Measurements from ENCODE around the gene SMARCD2.

DNA sequence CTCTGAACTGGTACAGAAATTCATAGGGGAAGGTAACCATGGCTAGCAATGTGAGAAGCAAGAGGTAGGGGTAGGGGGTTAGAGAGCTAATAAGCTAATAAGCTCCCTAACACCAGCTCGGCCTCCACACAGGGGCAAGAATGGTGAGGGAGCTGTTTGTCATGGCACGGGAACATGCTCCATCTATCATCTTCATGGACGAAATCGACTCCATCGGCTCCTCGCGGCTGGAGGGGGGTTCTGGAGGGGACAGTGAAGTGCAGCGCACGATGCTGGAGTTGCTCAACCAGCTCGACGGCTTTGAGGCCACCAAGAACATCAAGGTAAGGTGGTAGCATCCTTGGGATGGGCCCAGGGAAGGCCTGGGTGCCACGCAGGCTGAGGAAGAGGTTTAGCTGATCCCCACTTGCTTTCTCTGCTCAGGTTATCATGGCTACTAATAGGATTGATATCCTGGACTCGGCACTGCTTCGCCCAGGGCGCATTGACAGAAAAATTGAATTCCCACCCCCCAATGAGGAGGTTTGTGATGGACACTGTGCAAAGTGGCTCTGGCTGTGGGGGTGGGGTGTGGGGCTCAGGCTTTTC lies 11.5 kb downstream of the SMARCD2 start:
- TF ChIP-seq, protein P1, sequence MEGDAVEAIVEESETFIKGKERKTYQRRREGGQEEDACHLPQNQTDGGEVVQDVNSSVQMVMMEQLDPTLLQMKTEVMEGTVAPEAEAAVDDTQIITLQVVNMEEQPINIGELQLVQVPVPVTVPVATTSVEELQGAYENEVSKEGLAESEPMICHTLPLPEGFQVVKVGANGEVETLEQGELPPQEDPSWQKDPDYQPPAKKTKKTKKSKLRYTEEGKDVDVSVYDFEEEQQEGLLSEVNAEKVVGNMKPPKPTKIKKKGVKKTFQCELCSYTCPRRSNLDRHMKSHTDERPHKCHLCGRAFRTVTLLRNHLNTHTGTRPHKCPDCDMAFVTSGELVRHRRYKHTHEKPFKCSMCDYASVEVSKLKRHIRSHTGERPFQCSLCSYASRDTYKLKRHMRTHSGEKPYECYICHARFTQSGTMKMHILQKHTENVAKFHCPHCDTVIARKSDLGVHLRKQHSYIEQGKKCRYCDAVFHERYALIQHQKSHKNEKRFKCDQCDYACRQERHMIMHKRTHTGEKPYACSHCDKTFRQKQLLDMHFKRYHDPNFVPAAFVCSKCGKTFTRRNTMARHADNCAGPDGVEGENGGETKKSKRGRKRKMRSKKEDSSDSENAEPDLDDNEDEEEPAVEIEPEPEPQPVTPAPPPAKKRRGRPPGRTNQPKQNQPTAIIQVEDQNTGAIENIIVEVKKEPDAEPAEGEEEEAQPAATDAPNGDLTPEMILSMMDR (IDR thresholded peaks at IDR 0.05), result no peak
- TF ChIP-seq EZH2 (IDR thresholded peaks at IDR 0.05) (no peak), EZH2phosphoT487 (IDR thresholded peaks at IDR 0.05) (no peak)
